ENCODE measurements around the gene GAB1.

DNA sequence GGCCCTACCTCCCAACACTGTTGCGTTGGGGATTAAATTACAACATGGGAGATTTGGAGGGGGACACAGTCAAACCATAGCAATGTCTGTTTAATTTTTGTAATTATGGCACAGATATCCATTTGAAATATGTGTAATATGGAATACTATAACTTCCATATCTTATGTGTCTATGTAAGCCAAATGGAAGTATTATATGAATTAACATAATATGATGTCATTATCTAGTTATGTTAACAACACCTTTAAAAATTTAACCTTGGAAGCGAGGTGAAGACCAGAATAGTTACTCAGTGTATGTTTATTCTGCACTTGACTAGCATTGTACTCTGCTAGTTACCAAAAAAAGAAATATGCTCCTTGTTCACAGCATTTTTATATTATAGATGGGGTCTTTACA, 181.1 kb downstream of the GAB1 start:
- no peak for TF ChIP-seq POLR2AphosphoS5 (IDR thresholded peaks at IDR 0.05; ENCODE audit: insufficient read depth in 1 of 2, low read depth in 1 of 2)
- no peak for TF ChIP-seq POLR2A (IDR thresholded peaks at IDR 0.05)
- TF ChIP-seq, protein P1, sequence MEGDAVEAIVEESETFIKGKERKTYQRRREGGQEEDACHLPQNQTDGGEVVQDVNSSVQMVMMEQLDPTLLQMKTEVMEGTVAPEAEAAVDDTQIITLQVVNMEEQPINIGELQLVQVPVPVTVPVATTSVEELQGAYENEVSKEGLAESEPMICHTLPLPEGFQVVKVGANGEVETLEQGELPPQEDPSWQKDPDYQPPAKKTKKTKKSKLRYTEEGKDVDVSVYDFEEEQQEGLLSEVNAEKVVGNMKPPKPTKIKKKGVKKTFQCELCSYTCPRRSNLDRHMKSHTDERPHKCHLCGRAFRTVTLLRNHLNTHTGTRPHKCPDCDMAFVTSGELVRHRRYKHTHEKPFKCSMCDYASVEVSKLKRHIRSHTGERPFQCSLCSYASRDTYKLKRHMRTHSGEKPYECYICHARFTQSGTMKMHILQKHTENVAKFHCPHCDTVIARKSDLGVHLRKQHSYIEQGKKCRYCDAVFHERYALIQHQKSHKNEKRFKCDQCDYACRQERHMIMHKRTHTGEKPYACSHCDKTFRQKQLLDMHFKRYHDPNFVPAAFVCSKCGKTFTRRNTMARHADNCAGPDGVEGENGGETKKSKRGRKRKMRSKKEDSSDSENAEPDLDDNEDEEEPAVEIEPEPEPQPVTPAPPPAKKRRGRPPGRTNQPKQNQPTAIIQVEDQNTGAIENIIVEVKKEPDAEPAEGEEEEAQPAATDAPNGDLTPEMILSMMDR (IDR thresholded peaks at IDR 0.05): no peak

Measured in vagina (tissue), 2 donors.